Activated T-cell treated with anti-CD3 and anti-CD28 coated beads for 24 hours (primary cell): ENCODE measurements around the gene SCUBE1.

Source experiments
- DNase-seq: peaks from one replicate; pipeline ENCODE4 v3.0.0-alpha.2; 2020; ENCODE audit warnings: low read depth

SCUBE1 gene

DNA sequence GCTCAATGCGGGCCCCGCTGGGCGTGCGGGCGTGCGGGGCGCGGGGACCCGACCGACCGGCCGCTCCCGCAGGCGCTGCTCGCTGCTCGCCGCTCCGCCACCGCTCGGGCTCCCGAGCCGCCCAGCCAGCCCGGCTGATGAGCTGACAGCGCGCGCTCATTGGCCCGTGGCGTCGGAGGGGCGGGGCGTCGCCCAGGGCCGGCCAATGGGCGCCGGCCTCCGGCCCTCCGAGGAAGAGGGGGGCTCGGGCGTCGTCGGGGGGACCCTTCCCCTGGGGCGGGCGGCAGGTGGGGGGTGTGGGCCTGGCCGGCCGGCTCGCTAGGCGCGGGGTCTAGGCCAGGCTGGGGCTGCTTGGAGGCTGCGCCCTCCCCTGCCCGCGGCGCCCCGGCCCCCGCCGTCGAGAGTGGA is at the start of gene SCUBE1:
TSS of gene SCUBE1 (minus strand) at position 111 of the 408 bp plus-strand sequence. CDS start 111 bp downstream, outside the sequence.
- DNase-seq = peak; percentile 34

DNA sequence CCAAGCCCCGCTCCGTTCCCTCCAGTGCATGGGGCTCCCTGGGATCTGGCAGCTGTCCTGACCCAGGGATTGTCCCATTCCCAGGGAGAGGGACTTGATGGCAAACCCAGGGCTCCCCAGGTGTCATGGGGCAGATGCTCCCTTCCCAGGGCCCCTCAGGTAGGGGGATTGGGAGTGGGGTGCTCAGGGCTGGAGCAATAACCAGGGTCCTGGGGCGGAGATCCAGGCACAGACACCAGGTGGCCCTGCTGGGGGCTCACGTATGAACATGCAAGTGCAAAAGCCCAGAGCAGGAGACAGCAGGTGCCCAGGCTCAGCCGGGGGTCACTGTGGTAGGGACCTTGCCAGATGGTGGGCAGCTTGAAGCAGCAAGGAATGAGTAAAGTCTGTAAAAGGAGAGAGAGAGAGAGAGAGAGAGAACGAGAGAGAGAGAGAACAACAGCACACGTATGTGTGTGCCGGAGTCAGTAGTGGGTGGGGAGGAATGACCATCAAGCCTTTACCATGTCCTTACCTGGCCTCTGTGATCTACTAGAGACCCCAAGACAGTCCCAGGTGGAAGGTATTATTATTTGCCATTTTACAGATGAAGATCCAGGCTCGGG is 49.3 kb upstream of the SCUBE1 start:
- DNase-seq = no peak

DNA sequence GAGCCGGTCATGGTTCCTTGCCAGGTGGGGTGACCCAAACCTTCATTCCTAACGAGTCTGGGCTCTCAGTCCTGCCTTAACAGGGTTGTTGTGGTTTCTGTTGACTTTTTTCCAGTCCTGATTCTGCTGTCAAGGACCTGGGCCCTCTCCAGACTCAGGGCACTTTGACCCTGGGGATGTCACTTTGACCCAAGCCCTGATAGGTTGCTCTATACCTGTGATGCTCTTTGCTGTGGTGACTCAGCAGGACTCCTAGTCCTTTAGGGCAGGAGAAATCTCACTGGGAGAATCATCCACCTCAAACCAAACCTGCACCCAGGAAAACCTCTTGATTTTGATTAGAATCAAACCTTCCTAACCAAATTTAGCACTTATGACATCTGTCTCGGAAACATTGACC is 48.1 kb upstream of the SCUBE1 start:
- no peak for DNase-seq

DNA sequence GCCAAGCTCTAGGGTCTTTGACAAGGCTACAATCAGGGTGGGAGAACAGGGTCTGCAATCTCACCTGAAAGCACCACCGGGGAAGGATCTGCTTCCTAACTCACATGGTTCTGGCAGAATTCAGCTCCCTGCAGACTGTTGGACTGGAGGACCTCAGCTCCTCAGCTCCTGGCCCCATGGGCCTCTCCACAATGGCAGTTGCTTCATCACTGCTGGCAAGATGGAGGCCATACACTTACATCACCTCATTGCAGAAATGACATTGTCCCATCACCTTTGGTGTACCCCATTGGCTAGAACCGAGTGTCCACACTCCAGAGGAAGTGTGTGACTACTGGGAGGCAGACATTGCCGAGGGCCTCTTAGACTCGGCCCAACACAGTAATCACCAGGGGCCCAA is 47.7 kb upstream of the SCUBE1 start:
- DNase-seq = no peak

DNA sequence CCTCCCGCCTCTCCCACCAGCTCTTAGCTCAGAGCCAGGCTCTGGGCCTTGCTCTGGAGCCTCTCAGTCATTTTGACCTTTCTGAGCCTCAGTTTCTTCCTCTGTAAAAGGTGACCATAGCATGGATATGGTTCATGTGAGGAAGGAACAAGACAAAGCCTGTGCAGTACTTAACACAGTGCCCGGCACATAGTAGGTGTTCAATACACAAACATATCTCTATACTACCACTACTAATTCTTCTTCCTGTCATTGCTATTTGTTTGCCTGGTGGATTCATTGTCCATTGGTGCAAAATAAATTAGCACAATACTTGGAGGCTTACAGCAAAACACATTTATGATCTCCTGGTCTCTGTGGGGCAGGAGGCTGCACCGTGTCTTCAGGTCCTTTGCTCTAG is 47.0 kb upstream of the SCUBE1 start:
- no peak for DNase-seq

DNA sequence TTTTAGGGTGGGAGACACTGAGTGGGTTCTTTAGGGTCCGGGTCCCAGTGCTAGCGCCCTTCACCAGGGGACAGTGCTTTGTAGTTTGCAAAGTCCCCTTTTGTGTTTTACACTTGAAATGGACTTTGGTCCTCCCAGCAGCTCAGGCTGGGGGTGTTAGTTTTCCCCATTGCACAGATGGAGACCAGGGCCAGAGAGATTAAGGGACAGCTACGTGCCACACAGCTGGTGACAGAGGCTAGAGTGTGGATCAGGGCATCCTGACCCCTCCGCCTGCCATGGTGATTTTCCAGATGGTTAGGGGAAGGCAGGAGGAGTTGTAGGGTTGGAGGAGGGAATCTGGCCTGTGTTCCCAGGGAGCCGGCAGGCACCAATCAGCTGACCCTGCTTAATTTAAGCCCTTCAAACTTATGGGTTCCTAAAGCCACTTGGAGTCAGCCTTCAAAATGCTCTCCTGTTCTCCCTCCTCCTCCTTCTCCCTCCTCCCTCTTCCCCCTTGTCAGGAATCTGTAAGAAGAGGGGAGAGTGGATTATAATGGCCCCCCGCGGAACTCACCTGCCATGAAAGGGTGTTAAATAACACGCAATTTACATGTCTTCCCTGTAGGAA is 46.2 kb upstream of the SCUBE1 start:
- DNase-seq = no peak

DNA sequence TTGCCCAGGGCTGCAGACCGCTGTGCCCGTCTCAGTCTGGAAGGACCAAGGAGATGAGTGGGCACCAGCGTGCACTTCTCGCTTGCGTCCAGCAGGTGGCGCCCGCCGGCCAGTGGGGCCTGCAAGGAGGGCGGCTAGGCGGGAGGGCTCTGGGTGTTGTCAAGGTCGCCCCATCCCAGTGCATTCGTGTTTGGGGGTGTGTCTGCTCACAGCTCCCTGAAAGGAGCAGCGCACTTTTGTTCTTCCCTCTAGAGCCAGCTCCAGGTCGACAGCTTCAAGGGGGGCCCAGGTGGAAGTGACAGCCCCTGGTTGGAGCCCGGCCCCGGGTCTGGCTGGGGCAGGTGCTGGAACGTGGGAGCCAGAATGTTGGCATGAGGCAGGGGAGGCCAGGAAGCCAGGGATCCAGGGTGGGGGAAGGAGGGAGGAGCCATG is 45.3 kb upstream of the SCUBE1 start:
- peak; percentile 66 for DNase-seq

DNA sequence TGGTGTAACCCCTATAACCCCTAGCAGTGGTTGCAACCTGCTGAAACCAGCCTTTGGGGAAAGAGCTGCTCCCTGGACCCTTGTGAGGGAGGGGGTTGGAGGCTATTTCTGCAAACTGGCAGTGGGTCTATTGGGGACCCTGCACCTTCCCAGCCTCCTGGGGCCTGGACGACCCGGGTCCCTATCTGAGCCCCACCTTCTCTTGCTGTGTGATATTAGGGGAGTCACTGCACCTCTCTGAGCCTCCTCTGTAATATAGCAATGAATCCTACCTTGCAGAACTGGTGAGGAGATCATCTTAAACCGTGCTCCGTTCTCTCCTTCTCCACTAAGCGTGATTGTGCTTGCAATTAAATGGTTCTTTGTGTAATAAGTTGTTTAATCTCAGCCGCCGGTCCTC is 44.6 kb upstream of the SCUBE1 start:
- no peak for DNase-seq

DNA sequence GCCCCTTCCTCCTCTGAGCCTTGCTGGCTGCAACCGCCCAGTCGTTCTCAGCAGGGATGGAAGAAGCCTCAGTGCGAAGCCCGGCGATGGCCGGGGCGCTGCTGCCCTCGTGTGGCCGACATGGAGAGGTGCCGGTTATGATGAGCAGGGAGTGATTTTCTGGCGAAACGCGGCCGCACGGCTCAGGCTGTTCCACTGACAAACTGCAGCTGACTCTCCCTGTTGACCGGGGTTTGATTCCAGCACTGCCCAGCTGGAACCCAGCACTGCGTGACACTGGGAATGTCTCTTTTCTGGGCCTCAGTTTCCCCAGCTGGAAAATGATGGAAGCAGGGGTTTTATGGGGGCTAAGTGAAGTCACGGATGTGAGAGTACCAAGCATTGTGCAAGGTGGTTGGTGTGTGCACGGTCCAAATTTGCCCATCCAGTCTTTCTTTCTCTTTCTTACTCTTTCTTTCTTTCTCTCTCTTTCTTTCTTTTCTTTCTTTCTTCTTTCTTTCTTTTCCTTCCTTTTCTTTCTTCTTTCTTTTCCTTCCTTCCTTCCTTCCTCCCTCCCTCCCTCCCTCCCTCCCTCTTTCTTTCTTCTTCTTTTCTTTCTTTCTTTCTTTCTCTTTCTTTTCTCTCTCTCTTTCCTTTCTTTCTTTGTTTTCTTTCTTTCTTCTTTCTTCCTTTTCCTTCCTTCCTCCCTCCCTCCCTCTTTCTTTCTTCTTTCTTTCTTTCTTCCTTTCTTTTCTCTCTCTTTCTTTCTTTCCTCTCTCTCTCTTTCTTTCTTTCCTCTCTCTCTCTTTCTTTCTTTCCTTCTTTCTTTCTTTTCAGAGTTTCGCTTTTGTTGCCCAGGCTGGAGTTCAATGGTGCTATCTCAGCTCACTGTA is 42.8 kb upstream of the SCUBE1 start:
- DNase-seq = peak; percentile 63

DNA sequence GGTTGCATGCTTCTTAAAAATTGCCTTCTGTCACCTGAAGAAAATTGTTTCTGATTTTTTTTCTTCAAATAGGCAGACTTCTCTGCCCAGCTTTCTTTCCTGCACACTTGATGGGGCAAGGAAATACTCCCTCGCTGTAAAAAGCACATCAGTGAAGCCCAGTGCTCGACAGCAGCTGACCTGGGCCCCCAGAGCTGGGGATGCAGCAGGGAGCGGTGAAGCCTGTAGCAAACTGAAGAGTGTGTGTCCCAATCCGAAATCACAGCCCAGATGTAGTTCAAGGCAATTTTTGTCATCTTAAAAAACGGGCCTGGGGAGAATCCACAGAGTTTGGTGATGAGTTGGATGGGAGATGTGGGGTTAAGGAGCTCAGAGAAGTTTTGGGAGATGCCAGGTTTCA is 41.7 kb upstream of the SCUBE1 start:
- no peak for DNase-seq

DNA sequence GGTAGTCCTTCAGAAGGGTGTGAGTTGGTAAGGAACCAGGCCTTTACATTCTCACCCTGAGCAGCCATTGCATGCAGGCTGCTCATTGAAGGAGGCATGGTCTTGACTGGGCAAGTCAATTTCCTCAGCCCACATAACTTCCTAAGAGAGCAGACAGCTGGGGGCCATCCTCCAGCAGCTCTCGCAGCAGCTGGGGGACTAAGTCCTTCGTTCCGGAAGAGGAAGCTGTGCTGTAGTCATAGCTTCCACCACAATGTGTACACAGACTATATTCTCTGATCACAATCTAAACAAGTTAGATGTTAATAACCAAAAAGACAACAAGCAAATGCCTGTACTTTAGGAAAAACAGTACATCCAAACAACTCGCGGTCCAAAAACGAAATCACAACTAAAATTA is 38.5 kb upstream of the SCUBE1 start:
- no peak for DNase-seq

DNA sequence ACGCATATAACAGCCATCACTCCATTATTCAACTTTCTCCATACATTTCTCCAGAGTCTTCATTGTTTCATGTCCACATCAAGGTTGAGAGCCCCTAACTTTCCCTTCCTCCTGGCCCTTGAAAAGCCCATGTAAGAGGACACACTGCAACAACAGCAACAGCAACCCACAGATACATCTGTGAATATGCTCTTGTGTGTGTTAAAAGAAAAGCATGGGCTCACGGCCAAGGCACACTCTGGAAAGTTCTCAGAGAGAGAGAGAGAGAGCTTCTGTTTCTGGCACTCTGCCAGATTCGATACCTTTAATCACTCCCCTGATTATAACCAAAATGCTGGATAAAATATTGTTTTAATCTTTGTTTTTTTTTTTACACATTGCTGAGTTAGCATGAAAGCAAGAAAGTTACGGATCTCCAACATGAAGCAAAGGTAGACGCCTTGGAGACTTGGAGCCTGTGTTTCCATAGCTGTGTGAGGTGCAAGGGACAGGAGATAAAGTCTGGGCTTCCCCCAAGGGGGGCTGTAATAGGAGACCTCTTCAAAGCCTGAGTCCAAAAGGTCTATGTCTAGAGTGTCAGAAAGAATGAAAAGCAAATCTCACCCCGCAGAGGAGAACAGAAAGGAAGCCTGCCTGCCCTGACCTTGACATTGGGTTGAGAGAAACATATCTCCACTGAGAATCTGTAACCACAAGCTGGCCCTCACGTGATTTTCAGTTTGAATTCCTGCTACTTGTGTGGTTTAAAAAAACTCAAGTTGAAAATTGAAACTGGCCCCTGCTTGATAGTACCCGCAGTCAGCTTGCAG is 34.9 kb upstream of the SCUBE1 start:
- no peak for DNase-seq

DNA sequence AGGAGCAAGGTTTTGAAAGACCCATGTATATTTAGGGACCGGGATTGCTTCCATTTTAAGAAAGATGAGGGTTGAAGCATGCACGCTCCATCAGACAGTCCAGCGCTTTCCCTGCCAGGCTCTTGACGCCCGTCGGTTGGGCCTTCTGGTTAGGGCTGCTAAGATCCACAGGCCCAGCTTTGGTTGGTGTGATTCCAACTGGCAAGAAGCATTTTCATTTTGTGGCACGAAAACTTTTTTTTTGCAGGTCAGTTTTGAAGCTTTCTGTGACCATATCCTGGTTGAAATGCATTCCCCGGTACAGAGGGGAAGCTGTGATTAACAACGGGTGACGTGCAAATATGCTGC is 34.4 kb upstream of the SCUBE1 start:
- no peak for DNase-seq

DNA sequence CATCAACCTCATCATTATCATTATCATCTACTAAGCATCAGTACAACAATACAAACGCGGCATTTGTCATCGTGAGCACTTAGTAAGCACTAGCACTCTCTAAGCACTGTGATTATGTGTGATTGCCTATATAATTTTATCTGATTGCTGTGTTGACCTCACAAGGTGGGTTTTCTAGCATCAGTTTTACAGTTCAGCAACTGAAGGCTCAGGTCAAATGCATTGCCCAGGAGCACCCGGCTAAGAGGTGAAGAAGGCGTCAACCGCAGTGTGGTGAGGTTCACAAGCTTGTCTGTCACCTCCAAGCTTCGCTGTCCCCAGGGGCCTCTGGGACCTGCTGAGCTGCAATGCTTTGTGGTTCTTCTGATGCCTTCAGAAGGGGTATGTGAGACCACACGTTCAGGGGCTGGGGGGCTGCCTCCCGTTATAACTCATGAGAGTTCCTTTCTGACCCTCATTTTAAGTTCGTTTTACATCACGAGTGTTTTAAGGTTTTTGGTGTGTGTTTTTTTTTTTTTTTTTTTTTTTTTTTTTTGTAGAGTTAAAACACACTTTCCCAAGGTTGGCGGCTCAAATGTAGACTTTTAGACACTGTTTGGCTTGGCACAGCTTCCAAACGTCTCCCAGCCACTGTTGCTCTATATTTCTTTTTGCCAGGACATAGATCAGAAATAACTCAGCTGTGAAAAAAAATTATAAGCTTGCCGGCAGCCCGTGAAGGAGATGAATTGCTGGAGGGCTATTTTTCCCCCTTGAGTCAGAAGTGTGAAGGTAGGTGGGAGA is 33.8 kb upstream of the SCUBE1 start:
- no peak for DNase-seq

DNA sequence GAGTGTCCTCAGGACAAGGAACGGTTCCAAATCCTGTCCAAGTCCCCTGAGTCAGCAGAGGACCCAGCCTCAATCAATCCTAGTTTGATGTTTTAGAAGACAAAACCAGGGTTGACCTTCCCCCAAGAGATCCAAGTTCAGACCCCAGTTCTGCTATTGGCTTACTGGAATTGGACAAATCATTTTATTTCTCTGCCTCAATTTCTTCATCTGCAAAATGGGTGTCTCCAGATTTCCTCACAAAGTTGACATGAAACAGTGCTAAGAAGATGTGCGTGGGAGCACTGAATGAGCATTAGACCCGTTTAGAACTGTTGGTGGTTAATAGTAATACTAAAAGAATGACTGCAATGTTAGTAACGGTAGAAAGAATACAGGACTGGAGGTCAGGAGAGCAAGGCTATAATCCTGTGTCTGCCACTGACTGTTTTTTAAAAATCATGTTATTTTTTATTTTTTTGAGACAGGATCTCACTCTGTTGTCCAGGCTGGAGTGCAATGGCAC is 32.8 kb upstream of the SCUBE1 start:
- DNase-seq = no peak

DNA sequence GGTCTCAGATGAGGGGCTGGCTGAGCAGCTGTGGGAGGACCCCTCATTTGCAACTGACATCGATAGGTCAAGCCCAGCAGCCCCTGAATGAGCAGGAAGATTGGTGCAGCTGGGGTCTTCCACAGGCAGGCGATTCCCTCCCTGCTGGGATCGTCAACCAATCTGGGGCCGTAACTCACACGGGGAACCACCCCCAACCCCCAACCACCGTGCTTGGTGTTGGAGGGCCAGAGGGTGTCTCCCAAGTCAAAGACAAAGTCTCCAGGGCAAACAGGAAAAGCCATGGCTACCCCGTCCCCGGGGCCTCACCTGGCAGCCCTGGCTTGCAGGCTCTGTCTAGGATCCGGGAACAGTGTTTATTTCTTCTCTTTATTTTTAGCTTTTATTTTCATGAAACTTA is 26.9 kb upstream of the SCUBE1 start:
- no peak for DNase-seq

DNA sequence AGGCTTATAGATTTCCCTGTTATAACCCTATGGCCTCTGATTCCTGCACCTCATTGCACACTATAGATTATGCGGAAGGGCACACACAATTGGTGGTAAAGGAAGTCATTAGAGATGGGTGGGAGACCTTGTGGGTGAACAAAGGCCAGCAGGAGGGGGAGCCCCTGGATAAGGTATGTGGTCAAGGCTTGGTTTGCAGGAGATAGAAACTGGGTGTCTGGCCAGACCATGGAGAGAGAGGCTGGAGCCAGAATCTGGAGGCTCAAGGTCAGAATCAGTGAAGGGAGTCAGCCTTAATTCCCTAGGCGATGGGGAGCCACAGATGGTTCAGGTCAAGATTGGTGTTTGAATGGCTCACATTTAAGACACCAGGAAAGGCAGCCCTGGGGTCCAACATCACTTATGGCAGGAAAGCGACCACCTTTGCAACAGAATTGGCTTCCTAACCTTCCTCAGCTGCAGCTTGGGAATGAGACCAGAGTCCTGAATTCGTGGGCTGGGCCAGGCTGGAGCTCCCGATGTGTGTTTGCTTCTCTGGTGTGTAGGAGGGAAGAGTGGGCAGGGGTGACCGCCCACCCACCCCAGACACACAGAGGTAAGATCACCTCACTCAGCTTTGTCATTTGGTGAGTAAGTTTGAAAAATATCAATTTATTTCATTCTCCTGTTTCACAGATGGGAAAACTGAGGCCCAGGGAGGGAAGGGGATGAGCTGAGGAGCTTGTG is 22.7 kb upstream of the SCUBE1 start:
- no peak for DNase-seq

DNA sequence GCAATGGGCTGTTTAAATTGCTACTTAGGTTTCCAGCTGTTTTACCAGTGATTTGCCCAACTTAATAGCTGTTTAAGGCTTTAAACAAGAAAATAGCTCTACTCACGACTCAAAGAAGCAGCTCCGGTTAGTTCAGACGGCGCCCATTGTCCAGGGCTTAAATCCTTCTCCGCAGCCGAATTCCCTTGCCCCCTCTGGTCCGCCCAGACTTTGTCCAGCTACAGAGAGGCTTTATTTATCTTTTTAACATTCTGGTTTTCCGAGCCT is 20.9 kb upstream of the SCUBE1 start:
- DNase-seq = no peak

DNA sequence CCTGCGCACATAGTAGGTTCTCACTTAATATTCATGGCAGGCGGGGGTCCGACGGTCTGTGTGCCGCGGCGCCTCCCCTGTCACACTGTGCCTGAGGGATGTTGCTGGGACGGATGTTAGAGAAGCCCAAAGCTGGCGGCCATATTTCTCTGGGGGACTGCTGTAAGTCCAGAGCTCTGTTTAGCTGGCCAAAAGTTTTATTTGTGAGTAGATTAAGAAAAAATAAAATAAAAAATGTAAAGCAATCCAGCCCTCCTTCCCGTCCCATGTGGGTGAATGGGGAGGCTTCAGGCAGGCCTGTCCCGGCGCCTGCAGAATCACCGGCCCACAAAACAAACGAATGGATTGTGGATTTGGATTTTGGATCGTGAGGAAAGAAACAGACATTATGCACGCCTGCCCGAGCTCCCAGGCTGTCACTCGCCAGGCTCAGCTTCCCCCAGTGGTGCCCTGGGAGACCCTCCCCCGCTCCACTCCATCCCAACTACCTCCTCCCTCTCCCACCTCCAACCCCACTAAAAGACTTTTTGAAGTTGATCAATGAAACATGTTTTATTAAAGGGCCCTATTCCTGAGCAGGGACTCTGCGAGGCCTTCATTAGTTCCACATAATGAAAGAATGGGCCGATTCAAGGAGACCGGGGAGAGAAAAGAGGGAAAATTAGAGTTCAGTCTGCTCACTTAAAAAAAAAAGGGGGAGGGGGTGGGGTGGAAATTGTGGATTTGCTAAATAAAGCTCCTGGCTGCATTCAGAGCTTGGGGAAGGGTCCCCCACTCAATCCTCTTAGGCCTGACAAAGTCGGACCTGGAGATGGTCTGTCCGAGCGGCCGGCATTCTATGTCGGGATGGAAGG is 20.4 kb upstream of the SCUBE1 start:
- DNase-seq = no peak

DNA sequence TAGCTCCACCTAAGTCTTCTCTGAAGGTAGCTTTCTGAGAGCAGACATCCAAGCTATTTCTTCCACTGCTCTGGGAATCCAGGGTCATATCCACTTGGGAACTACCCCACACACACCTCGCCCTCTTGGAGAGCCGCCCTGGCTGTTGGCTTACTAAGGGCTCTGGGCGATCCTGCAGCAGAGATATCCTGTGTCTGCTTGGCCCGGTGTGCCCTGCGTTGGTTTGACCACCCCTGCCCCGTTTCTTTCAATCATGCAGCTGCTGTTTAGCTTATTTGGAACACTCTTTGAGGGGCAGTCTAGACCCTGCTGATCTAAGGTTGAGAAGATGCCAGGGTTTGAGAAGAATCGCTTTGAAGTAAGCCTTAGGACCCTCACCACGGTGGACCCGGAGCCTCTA is 17.4 kb upstream of the SCUBE1 start:
- no peak for DNase-seq
